HepG2 (cell line): ENCODE data around the gene KRTAP5-6. TPM values are rescaled to one million over a fixed set of nuclear protein-coding genes. Genes with fewer than 3 reads are reported as not detected.
A peak's percentile ranks its signal among the peaks of the same experiment; 100 is the strongest.

Experiments
- CTCF ChIP-seq: sonication (generic); formaldehyde crosslinking; IDR thresholded peaks from 2 replicates; pipeline ENCODE4 v1.5.0; 2020; ENCODE audit warnings: mild to moderate bottlenecking, missing genetic modification reagents, moderate library complexity
- EHMT2 ChIP-seq: fragments of 200-600 bp; sonication (generic); IDR thresholded peaks from 2 replicates; pipeline ENCODE4 v1.7.0; 2017; ENCODE audit warnings: antibody characterized with exemption, low read depth, low read length, borderline replicate concordance
- FOSL2 ChIP-seq: sonication (generic); formaldehyde crosslinking; IDR thresholded peaks from 2 replicates; pipeline ENCODE4 v1.4.0; 2020; ENCODE audit warnings: missing genetic modification reagents
- KDM1A ChIP-seq: IDR thresholded peaks from 2 replicates; pipeline ENCODE4 v1.6.1; 2016; ENCODE audit warnings: missing compliant biosample characterization
- MLX ChIP-seq: IDR thresholded peaks from 2 replicates; pipeline ENCODE4 v1.6.1; 2016
- NFRKB ChIP-seq: fragments of 450-650 bp; IDR thresholded peaks from 2 replicates; pipeline ENCODE4 v1.6.1; 2017
- PCBP2 ChIP-seq: fragments of 200-400 bp; formaldehyde crosslinking; optimal IDR thresholded peaks from 2 replicates; pipeline ENCODE3; 2018; ENCODE audit warnings: low read length, low read depth; ENCODE audit not compliant: poor library complexity, severe bottlenecking
- SNRNP70 ChIP-seq: fragments of 200-400 bp; formaldehyde crosslinking; IDR thresholded peaks from 2 replicates; pipeline ENCODE4 v1.6.1; 2017; ENCODE audit warnings: mild to moderate bottlenecking, low read depth, low read length, moderate library complexity
- ZKSCAN5 ChIP-seq: sonication (generic); formaldehyde crosslinking; IDR thresholded peaks from 2 replicates; pipeline ENCODE4 v1.5.1; 2020; ENCODE audit warnings: mild to moderate bottlenecking, missing genetic modification reagents
- ZNF33A ChIP-seq: sonication (generic); formaldehyde crosslinking; IDR thresholded peaks from 2 replicates; pipeline ENCODE4 v1.5.1; 2020; ENCODE audit warnings: missing genetic modification reagents, mild to moderate bottlenecking, moderate library complexity, borderline replicate concordance
- ZNF367 ChIP-seq: sonication (generic); formaldehyde crosslinking; IDR thresholded peaks from 2 replicates; pipeline ENCODE4 v1.4.0; 2020; ENCODE audit warnings: missing genetic modification reagents, borderline replicate concordance
- ZNF432 ChIP-seq: sonication (generic); formaldehyde crosslinking; IDR thresholded peaks from 2 replicates; pipeline ENCODE4 v1.5.0; 2020; ENCODE audit warnings: missing genetic modification reagents, mild to moderate bottlenecking, borderline replicate concordance
- ZNF564 ChIP-seq: sonication (generic); formaldehyde crosslinking; IDR thresholded peaks from 2 replicates; pipeline ENCODE4 v1.8.1; 2023; ENCODE audit warnings: mild to moderate bottlenecking, missing genetic modification reagents
- ZNF614 ChIP-seq: IDR thresholded peaks from 2 replicates; pipeline ENCODE4 v1.6.1; 2018; ENCODE audit warnings: missing biosample characterization, missing genetic modification reagents, inconsistent platforms, borderline replicate concordance
- polyA plus RNA-seq, 8 experiments: library from polyadenylated mRNA; depleted of rRNA in 3 of 8; stranded (reverse) in 7 of 8; unstranded in 1 of 8; fragments of >200 nt; fragmentation: Illumina TruSeq in 4 of 8; extraction: Trizol in 4 of 8; gene quantifications; 2 replicates each; pipeline versions ENCODE4 v1.2.1 to v1.2.3, GENCODE V29; 2011 to 2016; ENCODE audit warnings: low read depth in 4 of 8, missing spikeins in 1 of 8, mixed read lengths in 1 of 8; ENCODE audit not compliant: insufficient read depth in 1 of 8
- total RNA-seq, 5 experiments: library from RNA; depleted of rRNA; stranded (reverse); fragments of >200 nt; fragmentation: Illumina TruSeq; extraction: Trizol; gene quantifications; 2 replicates each; pipeline ENCODE4 v1.2.3, GENCODE V29; 2016; ENCODE audit warnings: low read depth in 1 of 5
- TF ChIP-seq, protein P1 (sequence below): sonication (generic); formaldehyde crosslinking; IDR thresholded peaks from 2 replicates; pipeline ENCODE4 v1.4.0; 2020; ENCODE audit warnings: mild to moderate bottlenecking, missing genetic modification reagents
- TF ChIP-seq, protein P2 (sequence below): sonication (generic); formaldehyde crosslinking; IDR thresholded peaks from 2 replicates; pipeline ENCODE4 v1.5.0; 2020; ENCODE audit warnings: mild to moderate bottlenecking, missing genetic modification reagents
- TF ChIP-seq, protein P3 (sequence below): sonication (generic); formaldehyde crosslinking; IDR thresholded peaks from 2 replicates; pipeline ENCODE4 v1.4.0; 2020; ENCODE audit warnings: missing genetic modification reagents, borderline replicate concordance
- TF ChIP-seq, protein P4 (sequence below): sonication (generic); formaldehyde crosslinking; conservative IDR thresholded peaks from 2 replicates; pipeline ENCODE4 v1.4.0; 2020; ENCODE audit warnings: missing genetic modification reagents
- TF ChIP-seq, protein P5 (sequence below): IDR thresholded peaks from 2 replicates; pipeline ENCODE4 v1.6.1; 2016

Gene KRTAP5-6
- total and polyA plus RNA-seq, 2 of the 13 experiments (the other 11 are each of a cell fraction or from before 2014, with no cell fraction given) = not detected

DNA sequence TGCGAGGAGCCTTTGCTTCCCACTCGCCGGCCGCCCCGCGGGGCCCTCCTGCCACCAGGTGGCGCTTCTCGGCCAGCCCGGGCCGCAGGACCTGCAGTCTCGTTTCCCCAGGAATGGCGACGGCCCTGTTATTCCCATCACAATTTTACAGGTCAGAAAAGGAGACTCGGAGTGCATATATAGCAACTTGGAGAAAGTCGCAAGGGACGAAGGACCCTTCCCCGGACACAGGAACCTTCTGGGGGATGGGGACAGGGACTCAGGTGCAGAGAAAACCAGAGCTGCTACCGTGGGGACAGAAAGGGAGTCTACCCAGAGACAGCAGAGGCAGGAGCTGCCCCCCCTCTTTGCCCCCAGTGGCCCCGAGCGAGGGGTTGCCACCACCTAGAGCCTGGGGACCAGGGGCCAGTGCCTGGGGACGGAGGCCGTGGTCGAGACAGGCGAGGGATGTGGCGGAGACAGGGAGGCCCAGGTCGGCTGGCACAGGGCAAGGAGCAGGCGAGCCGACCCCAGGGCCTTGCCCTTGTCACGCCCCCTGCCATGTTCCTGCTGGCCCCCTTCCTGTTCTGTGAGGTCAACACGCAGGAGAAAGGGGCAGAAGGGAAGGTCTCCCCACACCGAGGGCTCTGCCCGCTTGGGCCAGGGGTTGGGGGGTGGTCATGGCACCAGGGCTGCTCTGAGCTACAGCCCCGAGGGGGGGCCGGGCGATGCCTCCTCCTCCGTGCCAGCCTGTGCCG lies 3.5 kb upstream of the KRTAP5-6 start (continued):
- TF ChIP-seq MLX (CRISPR knock-in tag) = no peak
- TF ChIP-seq, protein P1, sequence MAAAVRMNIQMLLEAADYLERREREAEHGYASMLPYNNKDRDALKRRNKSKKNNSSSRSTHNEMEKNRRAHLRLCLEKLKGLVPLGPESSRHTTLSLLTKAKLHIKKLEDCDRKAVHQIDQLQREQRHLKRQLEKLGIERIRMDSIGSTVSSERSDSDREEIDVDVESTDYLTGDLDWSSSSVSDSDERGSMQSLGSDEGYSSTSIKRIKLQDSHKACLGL (CRISPR knock-in tag) = peak; percentile 24; the same call in 1 of the 2 replicates
- no peak for TF ChIP-seq ZNF33A
- TF ChIP-seq EHMT2 = no peak
- peak; percentile 61 for TF ChIP-seq ZKSCAN5 (CRISPR knock-in tag)
- TF ChIP-seq ZNF432 (CRISPR knock-in tag) = no peak
- TF ChIP-seq ZNF614 (CRISPR knock-in tag) = no peak
- TF ChIP-seq, protein P2, sequence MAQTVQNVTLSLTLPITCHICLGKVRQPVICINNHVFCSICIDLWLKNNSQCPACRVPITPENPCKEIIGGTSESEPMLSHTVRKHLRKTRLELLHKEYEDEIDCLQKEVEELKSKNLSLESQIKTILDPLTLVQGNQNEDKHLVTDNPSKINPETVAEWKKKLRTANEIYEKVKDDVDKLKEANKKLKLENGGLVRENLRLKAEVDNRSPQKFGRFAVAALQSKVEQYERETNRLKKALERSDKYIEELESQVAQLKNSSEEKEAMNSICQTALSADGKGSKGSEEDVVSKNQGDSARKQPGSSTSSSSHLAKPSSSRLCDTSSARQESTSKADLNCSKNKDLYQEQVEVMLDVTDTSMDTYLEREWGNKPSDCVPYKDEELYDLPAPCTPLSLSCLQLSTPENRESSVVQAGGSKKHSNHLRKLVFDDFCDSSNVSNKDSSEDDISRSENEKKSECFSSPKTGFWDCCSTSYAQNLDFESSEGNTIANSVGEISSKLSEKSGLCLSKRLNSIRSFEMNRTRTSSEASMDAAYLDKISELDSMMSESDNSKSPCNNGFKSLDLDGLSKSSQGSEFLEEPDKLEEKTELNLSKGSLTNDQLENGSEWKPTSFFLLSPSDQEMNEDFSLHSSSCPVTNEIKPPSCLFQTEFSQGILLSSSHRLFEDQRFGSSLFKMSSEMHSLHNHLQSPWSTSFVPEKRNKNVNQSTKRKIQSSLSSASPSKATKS (CRISPR knock-in tag) = no peak
- TF ChIP-seq ZNF564 (CRISPR knock-in tag) = no peak; the same call in 1 of the 2 replicates
- TF ChIP-seq, protein P3, sequence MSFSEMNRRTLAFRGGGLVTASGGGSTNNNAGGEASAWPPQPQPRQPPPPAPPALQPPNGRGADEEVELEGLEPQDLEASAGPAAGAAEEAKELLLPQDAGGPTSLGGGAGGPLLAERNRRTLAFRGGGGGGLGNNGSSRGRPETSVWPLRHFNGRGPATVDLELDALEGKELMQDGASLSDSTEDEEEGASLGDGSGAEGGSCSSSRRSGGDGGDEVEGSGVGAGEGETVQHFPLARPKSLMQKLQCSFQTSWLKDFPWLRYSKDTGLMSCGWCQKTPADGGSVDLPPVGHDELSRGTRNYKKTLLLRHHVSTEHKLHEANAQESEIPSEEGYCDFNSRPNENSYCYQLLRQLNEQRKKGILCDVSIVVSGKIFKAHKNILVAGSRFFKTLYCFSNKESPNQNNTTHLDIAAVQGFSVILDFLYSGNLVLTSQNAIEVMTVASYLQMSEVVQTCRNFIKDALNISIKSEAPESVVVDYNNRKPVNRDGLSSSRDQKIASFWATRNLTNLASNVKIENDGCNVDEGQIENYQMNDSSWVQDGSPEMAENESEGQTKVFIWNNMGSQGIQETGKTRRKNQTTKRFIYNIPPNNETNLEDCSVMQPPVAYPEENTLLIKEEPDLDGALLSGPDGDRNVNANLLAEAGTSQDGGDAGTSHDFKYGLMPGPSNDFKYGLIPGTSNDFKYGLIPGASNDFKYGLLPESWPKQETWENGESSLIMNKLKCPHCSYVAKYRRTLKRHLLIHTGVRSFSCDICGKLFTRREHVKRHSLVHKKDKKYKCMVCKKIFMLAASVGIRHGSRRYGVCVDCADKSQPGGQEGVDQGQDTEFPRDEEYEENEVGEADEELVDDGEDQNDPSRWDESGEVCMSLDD = no peak
- TF ChIP-seq CTCF = peak; percentile 88
- TF ChIP-seq KDM1A = no peak
- TF ChIP-seq ZNF367 (CRISPR knock-in tag) = no peak
- TF ChIP-seq, protein P4, sequence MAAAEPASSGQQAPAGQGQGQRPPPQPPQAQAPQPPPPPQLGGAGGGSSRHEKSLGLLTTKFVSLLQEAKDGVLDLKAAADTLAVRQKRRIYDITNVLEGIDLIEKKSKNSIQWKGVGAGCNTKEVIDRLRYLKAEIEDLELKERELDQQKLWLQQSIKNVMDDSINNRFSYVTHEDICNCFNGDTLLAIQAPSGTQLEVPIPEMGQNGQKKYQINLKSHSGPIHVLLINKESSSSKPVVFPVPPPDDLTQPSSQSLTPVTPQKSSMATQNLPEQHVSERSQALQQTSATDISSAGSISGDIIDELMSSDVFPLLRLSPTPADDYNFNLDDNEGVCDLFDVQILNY = no peak
- no peak for TF ChIP-seq SNRNP70
- TF ChIP-seq FOSL2 (CRISPR knock-in tag) = no peak
- no peak for TF ChIP-seq PCBP2
- TF ChIP-seq, protein P5, sequence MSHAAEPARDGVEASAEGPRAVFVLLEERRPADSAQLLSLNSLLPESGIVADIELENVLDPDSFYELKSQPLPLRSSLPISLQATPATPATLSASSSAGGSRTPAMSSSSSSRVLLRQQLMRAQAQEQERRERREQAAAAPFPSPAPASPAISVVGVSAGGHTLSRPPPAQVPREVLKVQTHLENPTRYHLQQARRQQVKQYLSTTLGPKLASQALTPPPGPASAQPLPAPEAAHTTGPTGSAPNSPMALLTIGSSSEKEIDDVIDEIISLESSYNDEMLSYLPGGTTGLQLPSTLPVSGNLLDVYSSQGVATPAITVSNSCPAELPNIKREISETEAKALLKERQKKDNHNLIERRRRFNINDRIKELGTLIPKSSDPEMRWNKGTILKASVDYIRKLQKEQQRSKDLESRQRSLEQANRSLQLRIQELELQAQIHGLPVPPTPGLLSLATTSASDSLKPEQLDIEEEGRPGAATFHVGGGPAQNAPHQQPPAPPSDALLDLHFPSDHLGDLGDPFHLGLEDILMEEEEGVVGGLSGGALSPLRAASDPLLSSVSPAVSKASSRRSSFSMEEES = no peak
- TF ChIP-seq NFRKB = no peak
